Astrocyte of the cerebellum (primary cell): ENCODE results near the gene KRTAP10-12.

ENCODE experiments used
- DNase-seq: peaks from one replicate; pipeline ENCODE4 v3.0.0-alpha.2; 2011; ENCODE audit warnings: low read depth
- H3K4me3 ChIP-seq: 2 replicates; pipeline ENCODE4 v1.5.1; 2011; ENCODE audit warnings: mild to moderate bottlenecking, low read depth, low read length, moderate library complexity
- CTCF ChIP-seq: IDR thresholded peaks from 2 replicates; pipeline ENCODE4 v1.5.1; 2012; ENCODE audit warnings: low read length, low read depth, moderate library complexity, mild to moderate bottlenecking; ENCODE audit errors: missing control alignments
- in situ Hi-C: cut with HindIII; loops from 2 replicates; pipeline ENCODE4 v1.10.0; 2017; ENCODE audit warnings: low sequenced_read_pairs

KRTAP10-12 gene

GRCh38 chr21:44671911-44672310, 25.1 kb upstream of the KRTAP10-12 start:
- no peak for TF ChIP-seq CTCF
- H3K4me3 ChIP-seq: no peak overlapping the region
- DNase-seq: no peak
- in situ Hi-C loops: no loop called here

GRCh38 chr21:44677881-44678280, 19.1 kb upstream of the KRTAP10-12 start:
- in situ Hi-C loops: no loop called here
- DNase-seq: no peak
- no peak for TF ChIP-seq CTCF
- H3K4me3 ChIP-seq: no peak overlapping the region

GRCh38 chr21:44681152-44681551, 15.8 kb upstream of the KRTAP10-12 start:
- no peak overlapping the region for H3K4me3 ChIP-seq
- TF ChIP-seq CTCF: no peak
- in situ Hi-C loops: no loop called here
- DNase-seq: no peak

GRCh38 chr21:44681861-44682579, 15.0 kb upstream of the KRTAP10-12 start, which contains the start of gene KRTAP12-1:
TSS of gene KRTAP12-1 (minus strand) at chr21:44682163. CDS start at chr21:44682123, 40 bp downstream.
- no peak within 1 kb of the TSS for H3K4me3 ChIP-seq
- no peak for DNase-seq
- TF ChIP-seq CTCF: no peak
- in situ Hi-C loops: no loop called here

- DNase-seq: no peak
- no peak overlapping the region for H3K4me3 ChIP-seq
- in situ Hi-C loops: no loop called here
- TF ChIP-seq CTCF: no peak
These were observed 14.3 kb upstream of the KRTAP10-12 start for GRCh38 chr21:44682580-44683151.

- no peak for TF ChIP-seq CTCF
- no peak for DNase-seq
- H3K4me3 ChIP-seq: no peak overlapping the region
- in situ Hi-C loops: no loop called here
These were observed 12.9 kb upstream of the KRTAP10-12 start for GRCh38 chr21:44684077-44684476.
